CD14-positive monocyte (primary cell): ENCODE data around the gene BAD. TPM values are rescaled to one million over a fixed set of nuclear protein-coding genes. Genes with fewer than 3 reads are reported as not detected.

Experiments used
- DNase-seq, 3 donors: peaks; one replicate each; pipeline ENCODE4 v3.0.0-alpha.2; 2011 to 2022
- H2AFZ ChIP-seq: 2 replicates; pipeline ENCODE4 v1.6.0; 2012; ENCODE audit warnings: mild to moderate bottlenecking, low read depth, low read length, inconsistent platforms; ENCODE audit not compliant: insufficient read depth, poor library complexity, severe bottlenecking
- H3K27ac ChIP-seq, 2 donors: 1 replicate in 1 of 2; 2 replicates in 1 of 2; pipeline ENCODE4 v1.5.1; 2012 to 2013; ENCODE audit warnings: low read length in 2 of 2, control low read depth in 1 of 2, inconsistent platforms in 1 of 2, low read depth in 1 of 2, mild to moderate bottlenecking in 1 of 2
- H3K27me3 ChIP-seq, 2 donors: one replicate each; pipeline versions ENCODE4 v1.6.0 to v1.6.1; 2011 to 2013; ENCODE audit warnings: low read length in 2 of 2; ENCODE audit not compliant: control insufficient read depth in 2 of 2, insufficient read depth in 2 of 2
- H3K36me3 ChIP-seq, 2 donors: replicated peaks in 1 of 2; 1 replicate in 1 of 2; 2 replicates in 1 of 2; pipeline versions ENCODE4 v1.5.1 to v1.6.1; 2012 to 2013; ENCODE audit warnings: low read length in 2 of 2, control low read depth in 1 of 2, inconsistent platforms in 1 of 2, mild to moderate bottlenecking in 1 of 2; ENCODE audit not compliant: insufficient read depth in 2 of 2, control insufficient read depth in 1 of 2
- H3K4me1 ChIP-seq, 2 donors: 1 replicate in 1 of 2; 2 replicates in 1 of 2; pipeline versions ENCODE4 v1.5.1 to v1.6.1; 2012 to 2013; ENCODE audit warnings: low read length in 2 of 2, control low read depth in 1 of 2, inconsistent platforms in 1 of 2, mild to moderate bottlenecking in 1 of 2, moderate library complexity in 1 of 2; ENCODE audit not compliant: insufficient read depth in 2 of 2, control insufficient read depth in 1 of 2
- H3K4me2 ChIP-seq: replicated peaks from 2 replicates; pipeline ENCODE3; 2012; ENCODE audit warnings: low read length, moderate library complexity, mild to moderate bottlenecking; ENCODE audit not compliant: poor library complexity, severe bottlenecking; ENCODE audit errors: extremely low read depth
- H3K4me3 ChIP-seq, 3 experiments: fragments of 200-600 bp in 1 of 3; sonication (generic) in 1 of 3; replicated peaks in 1 of 3; 1 replicate in 2 of 3; 2 replicates in 1 of 3; pipeline ENCODE4 v1.5.1; 2011 to 2013; ENCODE audit warnings: low read length in 3 of 3, mild to moderate bottlenecking in 3 of 3, control low read depth in 2 of 3, low read depth in 2 of 3, inconsistent platforms in 1 of 3, moderate library complexity in 1 of 3
- H3K79me2 ChIP-seq: 2 replicates; pipeline ENCODE4 v1.6.0; 2012; ENCODE audit warnings: mild to moderate bottlenecking, control low read depth, inconsistent platforms, low read length, moderate library complexity; ENCODE audit not compliant: insufficient read depth
- H3K9ac ChIP-seq: 2 replicates; pipeline ENCODE4 v1.6.0; 2017; ENCODE audit warnings: low read length, mild to moderate bottlenecking; ENCODE audit not compliant: insufficient read depth, poor library complexity, severe bottlenecking
- H3K9me3 ChIP-seq, 2 donors: replicated peaks in 1 of 2; 1 replicate in 1 of 2; 2 replicates in 1 of 2; pipeline versions ENCODE4 v1.5.1 to v1.6.1; 2012 to 2013; ENCODE audit warnings: low read length in 2 of 2, control low read depth in 1 of 2; ENCODE audit not compliant: control insufficient read depth in 1 of 2, insufficient read depth in 1 of 2
- H4K20me1 ChIP-seq: 2 replicates; pipeline ENCODE4 v1.6.0; 2012; ENCODE audit warnings: mild to moderate bottlenecking, low read length, control low read depth, moderate library complexity; ENCODE audit not compliant: insufficient read depth
- H3K27ac Mint-ChIP-seq, 7 donors: one replicate each; pipeline ENCODE4 v1.8.0; 2020; ENCODE audit warnings: mild to moderate bottlenecking in 7 of 7, mixed read lengths in 7 of 7, moderate library complexity in 6 of 7, inconsistent platforms in 2 of 7
- H3K27me3 Mint-ChIP-seq, 3 donors: one replicate each; pipeline ENCODE4 v1.8.0; 2021 to 2022; ENCODE audit warnings: low read depth in 3 of 3, mild to moderate bottlenecking in 3 of 3, mixed read lengths in 3 of 3, moderate library complexity in 3 of 3, inconsistent platforms in 1 of 3
- H3K36me3 Mint-ChIP-seq, 2 donors: one replicate each; pipeline ENCODE4 v1.8.0; 2020; ENCODE audit warnings: mixed read lengths in 2 of 2, inconsistent platforms in 1 of 2, mild to moderate bottlenecking in 1 of 2
- H3K4me1 Mint-ChIP-seq: one replicate; pipeline ENCODE4 v1.8.0; 2020; ENCODE audit warnings: mild to moderate bottlenecking, mixed read lengths
- H3K4me3 Mint-ChIP-seq, 2 donors: one replicate each; pipeline ENCODE4 v1.8.0; 2020; ENCODE audit warnings: mild to moderate bottlenecking in 2 of 2, mixed read lengths in 2 of 2, moderate library complexity in 1 of 2
- H3K9me3 Mint-ChIP-seq, 7 donors: one replicate each; pipeline ENCODE4 v1.8.0; 2020 to 2022; ENCODE audit warnings: mixed read lengths in 7 of 7, mild to moderate bottlenecking in 6 of 7, moderate library complexity in 6 of 7, inconsistent platforms in 2 of 7
- CTCF ChIP-seq: fragments of 200-600 bp; IDR thresholded peaks from one replicate; pipeline ENCODE4 v1.8.0; 2022; ENCODE audit warnings: antibody characterized with exemption, mild to moderate bottlenecking
- WGBS: methylation state at CpG from one replicate; pipeline ENCODE4 v1.1.5; 2013; ENCODE audit warnings: missing lambda C conversion rate; ENCODE audit not compliant: insufficient coverage; 5-methylcytosine and 5-hydroxymethylcytosine counted together
- intact Hi-C, 2 donors: fragments of 100-400 bp; cut with micrococcal nuclease; formaldehyde crosslinking; loops; one replicate each; pipeline versions ENCODE4 v1.15.0 to v1.15.1; 2023
- polyA plus RNA-seq, 3 donors: library from polyadenylated mRNA; depleted of rRNA in 1 of 3; unstranded in 2 of 3; stranded (reverse) in 1 of 3; fragments of 300-500 nt in 2 of 3; fragments of >200 nt in 1 of 3; fragmentation: Illumina TruSeq in 2 of 3; gene quantifications; 1 replicate in 2 of 3; 2 replicates in 1 of 3; pipeline ENCODE4 v1.2.3, GENCODE V29; 2012 to 2021

The BAD gene
- polyA plus RNA-seq, 3 donors: 21.1 to 63.2 (median 48.7) TPM

DNA sequence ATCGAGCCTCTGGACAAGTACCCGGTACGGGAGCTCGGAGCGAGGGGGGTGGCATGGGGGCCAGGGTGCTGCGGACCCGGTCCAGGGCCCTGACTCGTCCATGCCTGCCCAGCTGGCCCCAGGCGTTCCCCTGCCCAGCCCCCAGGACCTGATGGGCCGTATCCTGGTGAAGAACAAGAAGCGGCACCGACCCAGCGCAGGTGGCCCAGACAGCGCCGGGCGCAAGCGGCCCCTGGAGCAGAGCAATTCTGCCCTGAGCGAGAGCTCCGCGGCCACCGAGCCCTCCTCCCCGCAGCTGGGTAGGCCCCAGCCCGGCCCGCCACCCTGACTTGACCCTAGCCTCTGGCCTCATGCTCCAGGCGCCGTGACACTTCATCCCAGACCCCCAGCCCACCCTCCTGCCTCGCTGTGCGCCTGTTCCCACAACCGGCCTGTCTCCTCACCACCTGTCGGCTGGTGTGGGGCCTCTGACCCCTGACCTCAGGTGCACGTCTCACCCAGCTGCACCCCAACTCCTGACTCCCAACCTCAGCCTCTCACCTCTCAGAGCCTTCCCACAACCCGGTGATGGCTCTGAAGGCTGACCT is 25.4 kb downstream of the BAD start:
- Histone ChIP-seq H3K4me2 (no peak overlapping the region), H3K27ac (no peak overlapping the region), H3K27me3 (no peaks in the 10 kb centered on the region), H3K9me3 (no peaks in the 10 kb centered on the region), H2AFZ (no peak overlapping the region), H3K79me2 (no peaks in the 10 kb centered on the region), H3K4me3 (no peak overlapping the region), H3K9ac (no peak overlapping the region), H3K4me1 (no peaks in the 10 kb centered on the region), H4K20me1 (peaks cover 14% of the 10 kb centered on the region), H3K36me3 (peaks cover 87 to 96% of the 10 kb centered on the region in 2 donors)
- H3K27ac Mint-ChIP-seq: no peak overlapping the region
- no peak for TF ChIP-seq CTCF
- peaks cover 64 to 90% of the 10 kb centered on the region in 2 donors for H3K36me3 Mint-ChIP-seq
- WGBS: 95% methylated on average over 32 of the region's 32 CpGs
- H3K9me3 Mint-ChIP-seq: peaks cover 0 to 4% (median 0%) of the 10 kb centered on the region in 7 donors
- no peak overlapping the region for H3K4me3 Mint-ChIP-seq
- peaks cover 0 to 1% (median 0%) of the 10 kb centered on the region in 3 donors for H3K27me3 Mint-ChIP-seq
- DNase-seq: no peak
- intact Hi-C loops: no loop called here
- peaks cover under 1% of the 10 kb centered on the region for H3K4me1 Mint-ChIP-seq

DNA sequence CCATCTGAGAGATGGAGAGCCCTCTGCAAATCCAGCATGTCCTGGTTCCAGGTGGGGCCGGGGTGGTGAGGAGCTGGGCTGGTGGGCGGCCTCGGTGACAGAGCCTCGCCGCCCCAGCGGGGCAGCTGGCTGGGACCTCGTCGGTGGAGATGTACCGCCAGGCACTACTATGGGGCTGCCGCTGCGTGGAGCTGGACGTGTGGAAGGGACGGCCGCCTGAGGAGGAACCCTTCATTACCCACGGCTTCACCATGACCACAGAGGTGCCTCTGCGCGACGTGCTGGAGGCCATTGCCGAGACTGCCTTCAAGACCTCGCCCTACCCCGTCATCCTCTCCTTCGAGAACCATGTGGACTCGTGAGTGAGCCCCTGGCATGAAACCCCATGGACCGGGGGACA is 26.1 kb downstream of the BAD start:
- Histone ChIP-seq H3K36me3 (peaks cover 80 to 89% of the 10 kb centered on the region in 2 donors), H3K79me2 (no peaks in the 10 kb centered on the region), H3K27me3 (no peaks in the 10 kb centered on the region), H3K9me3 (no peaks in the 10 kb centered on the region), H2AFZ (no peak overlapping the region), H3K4me2 (no peak overlapping the region), H3K4me1 (peaks cover 3 to 6% of the 10 kb centered on the region in 2 donors), H4K20me1 (peaks cover 21% of the 10 kb centered on the region), H3K4me3 (no peak overlapping the region), H3K27ac (no peak overlapping the region), H3K9ac (no peak overlapping the region)
- WGBS: 93% methylated on average over 18 of the region's 24 CpGs
- peaks cover 7% of the 10 kb centered on the region for H3K4me1 Mint-ChIP-seq
- H3K27me3 Mint-ChIP-seq: peaks cover 0 to 1% (median 0%) of the 10 kb centered on the region in 3 donors
- TF ChIP-seq CTCF: no peak
- H3K4me3 Mint-ChIP-seq: no peak overlapping the region
- H3K9me3 Mint-ChIP-seq: peaks cover 0 to 4% (median 0%) of the 10 kb centered on the region in 7 donors
- intact Hi-C loops: no loop called here
- no peak for DNase-seq
- H3K36me3 Mint-ChIP-seq: peaks cover 61 to 87% of the 10 kb centered on the region in 2 donors
- no peak overlapping the region for H3K27ac Mint-ChIP-seq
